ENCODE measurements around the gene UGT1A1.

DNA sequence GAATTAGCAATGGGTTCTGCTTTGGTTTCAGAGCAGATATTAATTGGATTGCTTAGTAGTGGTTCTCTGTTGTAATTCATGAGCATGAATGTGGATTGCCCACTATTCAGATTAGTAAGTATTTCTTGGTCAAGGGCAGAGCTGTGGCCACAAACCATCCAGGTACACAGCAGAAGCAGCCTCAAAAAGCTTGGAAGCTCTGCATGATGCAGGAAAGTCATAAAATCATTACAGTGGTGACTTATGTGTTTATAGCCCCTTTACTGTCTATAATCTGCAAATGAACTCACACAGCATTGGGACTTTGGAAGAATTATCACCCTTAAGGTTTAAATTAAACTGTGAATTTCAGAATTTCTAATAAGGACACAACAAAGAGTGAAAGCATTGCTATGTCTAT lies 1.9 kb upstream of the UGT1A1 start:
- TF ChIP-seq EZH2 (IDR thresholded peaks at IDR 0.05): no peak
- no peak for TF ChIP-seq POLR2AphosphoS5 (IDR thresholded peaks at IDR 0.05; ENCODE audit: borderline replicate concordance, low read depth, low read length)

All from SK-N-MC (cell line).